GM12874 (cell line): ENCODE results near the gene NFIB.

ENCODE experiments used
- TF ChIP-seq, protein P1 (sequence below): IDR thresholded peaks from 2 replicates; pipeline ENCODE4 v1.5.1; 2011; ENCODE audit warnings: low read depth, mild to moderate bottlenecking, control low read depth, low read length, moderate library complexity; ENCODE audit not compliant: insufficient read depth

NFIB gene

DNA sequence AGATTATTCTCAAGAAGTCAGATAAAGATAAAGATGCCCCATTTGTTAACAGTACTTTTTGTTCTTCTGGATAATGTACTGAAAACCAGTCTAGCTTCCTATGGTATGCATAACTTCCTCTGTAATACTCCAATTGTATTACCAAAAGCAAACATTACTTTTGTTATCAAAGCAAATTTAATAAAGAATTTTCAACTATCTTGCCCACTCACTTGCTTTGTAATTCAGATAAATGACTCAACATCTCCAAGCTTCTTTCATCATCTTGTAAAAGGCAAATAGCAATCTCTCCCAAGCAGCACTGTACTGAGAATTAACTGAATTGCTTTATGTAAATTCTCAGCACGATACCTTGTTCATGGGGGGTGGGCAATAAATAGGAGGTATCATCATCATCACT is 98.3 kb downstream of the NFIB start:
- TF ChIP-seq, protein P1, sequence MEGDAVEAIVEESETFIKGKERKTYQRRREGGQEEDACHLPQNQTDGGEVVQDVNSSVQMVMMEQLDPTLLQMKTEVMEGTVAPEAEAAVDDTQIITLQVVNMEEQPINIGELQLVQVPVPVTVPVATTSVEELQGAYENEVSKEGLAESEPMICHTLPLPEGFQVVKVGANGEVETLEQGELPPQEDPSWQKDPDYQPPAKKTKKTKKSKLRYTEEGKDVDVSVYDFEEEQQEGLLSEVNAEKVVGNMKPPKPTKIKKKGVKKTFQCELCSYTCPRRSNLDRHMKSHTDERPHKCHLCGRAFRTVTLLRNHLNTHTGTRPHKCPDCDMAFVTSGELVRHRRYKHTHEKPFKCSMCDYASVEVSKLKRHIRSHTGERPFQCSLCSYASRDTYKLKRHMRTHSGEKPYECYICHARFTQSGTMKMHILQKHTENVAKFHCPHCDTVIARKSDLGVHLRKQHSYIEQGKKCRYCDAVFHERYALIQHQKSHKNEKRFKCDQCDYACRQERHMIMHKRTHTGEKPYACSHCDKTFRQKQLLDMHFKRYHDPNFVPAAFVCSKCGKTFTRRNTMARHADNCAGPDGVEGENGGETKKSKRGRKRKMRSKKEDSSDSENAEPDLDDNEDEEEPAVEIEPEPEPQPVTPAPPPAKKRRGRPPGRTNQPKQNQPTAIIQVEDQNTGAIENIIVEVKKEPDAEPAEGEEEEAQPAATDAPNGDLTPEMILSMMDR: no peak

DNA sequence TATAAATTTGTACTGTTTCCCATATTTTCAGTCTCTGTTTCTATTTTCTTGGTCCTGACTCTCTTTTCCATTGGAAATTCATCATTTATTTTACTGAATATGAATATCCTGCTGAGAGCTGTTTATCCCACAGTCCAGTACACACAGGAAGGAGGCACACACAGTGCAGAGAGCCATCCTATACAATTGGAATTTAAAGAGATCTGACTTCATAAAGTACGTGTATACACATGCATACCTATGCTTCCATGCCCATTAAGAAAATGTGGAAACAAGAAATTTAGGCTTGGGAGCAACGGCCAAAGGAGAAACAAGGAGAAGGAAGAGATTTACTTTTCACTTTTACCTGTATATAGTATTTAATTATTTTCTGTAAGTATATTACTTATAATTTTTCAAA is 99.2 kb downstream of the NFIB start:
- TF ChIP-seq, protein P1: no peak

DNA sequence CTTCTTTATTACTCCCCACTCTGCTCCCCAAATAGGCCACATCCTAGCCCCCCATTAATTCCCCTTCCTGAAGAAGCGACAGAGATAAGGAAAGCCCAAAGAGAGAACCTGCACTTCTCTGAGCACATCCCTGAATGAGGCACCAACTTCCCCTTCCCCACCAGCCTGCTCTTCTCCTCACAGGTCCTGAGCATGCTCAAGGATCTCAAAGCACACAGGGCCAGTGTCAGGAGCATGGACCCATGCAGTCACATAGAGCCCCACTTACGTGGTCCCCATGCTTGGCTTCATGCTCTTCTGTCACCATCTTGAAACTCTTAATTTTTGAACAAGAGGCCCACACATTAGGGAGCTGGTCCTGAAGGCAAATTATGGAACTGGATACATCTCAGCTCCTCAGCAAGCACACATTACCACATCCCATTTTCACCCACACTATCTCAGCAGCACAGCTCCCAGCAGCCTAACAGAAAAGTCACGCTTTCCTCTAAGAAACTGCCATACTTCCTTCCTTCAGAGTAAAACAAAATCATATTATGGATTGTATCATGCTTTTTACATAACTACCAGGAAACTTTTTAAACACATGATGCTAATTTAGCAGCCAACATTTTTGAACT is 99.8 kb downstream of the NFIB start:
- TF ChIP-seq, protein P1: no peak

DNA sequence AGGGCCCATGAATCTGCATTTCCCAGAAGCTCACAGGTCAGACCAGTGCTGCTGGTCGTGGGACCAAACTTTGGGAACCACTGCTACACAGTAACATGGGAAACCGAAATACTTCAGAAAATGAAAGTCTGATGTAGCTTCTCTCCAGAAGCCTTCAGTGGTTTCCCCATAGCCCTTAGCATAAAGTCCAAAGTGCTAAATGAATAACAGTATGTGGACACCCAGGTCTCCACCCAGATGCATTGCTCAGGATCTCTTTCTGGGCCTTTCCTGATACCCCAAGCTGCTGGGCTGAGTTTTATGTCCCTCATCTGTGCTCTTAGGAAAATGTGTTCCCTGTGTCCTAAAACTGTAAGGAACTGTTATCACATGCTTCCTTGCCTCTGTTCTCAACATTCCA is 100.4 kb downstream of the NFIB start:
- TF ChIP-seq, protein P1: no peak

DNA sequence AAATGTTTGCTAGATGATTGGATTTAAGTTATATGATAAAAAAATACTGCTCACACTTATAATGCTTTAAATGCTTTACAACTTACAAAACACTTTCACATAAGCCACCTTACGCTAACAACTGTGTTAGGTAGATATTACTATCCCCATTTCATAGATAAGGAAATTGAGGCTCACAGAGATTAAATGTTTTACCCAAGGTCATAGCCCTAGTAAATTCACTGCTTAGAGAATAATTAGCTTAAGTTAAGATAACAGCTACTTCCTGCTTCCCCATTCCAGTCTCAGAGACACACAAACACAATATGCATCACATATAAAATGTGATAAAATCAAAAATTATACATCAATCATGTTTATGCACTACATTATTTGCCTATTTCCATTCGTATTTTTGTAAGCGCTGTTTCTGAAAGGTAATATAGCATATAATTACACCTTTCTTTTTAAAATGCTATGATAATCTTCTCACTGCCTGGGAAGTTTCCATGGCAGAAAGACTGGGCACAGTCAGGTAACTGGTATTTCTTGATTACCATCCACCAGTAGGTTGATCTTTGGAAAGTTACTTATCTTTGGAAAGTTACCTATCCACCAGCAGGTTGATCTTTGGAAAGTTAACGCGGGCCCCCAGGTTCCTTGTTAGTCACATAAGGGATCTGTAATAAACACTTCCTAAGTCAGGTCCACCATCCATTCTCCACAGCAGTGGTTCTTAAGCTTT is 101.1 kb downstream of the NFIB start:
- TF ChIP-seq, protein P1: no peak

DNA sequence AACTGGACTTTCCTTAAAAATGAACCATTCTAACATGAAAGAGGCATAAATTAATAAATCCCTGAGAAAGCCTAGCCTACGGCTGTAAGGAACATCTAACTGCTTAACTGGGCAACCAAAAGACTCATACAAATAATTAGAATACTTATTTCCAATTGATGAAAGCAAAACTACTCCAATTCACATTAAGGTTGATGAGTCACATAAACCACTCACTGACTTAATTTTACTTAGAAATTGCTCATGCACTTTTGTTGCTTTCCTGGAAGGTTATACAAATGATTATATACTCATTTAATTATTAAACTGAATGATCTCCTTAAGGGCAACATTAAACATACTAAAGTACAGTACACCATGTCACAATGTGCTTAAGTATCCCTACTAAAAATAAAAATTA is 101.9 kb downstream of the NFIB start:
- TF ChIP-seq, protein P1: no peak

DNA sequence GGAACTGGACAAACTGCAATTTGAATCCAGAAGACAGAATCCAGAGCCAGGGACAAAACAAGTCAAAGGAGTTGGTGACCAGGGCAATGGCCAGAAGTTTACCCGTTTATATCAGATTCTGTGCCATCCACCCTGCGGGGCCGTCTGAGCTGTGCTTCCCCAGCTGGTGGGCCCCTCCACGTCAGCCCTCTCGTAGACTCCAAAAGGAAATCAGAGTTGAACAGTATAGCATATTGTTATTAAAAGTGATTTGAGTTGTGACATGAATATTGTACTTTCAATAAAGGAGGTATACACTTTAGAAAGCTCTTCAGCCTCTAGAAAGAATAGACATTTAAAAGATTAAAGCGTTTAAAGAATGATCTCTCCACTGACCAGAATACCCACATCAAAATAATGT is 102.4 kb downstream of the NFIB start:
- TF ChIP-seq, protein P1: no peak
